ENCODE results near the gene WDR12.

GRCh38 chr2:202941771-202942170 is 30.3 kb upstream of the WDR12 start:
- TF ChIP-seq POLR2A (IDR thresholded peaks at IDR 0.05; ENCODE audit: low read depth, low read length) (no peak), POLR2AphosphoS5 (IDR thresholded peaks at IDR 0.05; ENCODE audit: low read depth, low read length) (no peak), TAF1 (IDR thresholded peaks at IDR 0.05; ENCODE audit: low read depth, low read length) (no peak)
